Right hindlimb (tissue), 1 donor: ENCODE results near the gene STXBP6.
A peak's percentile ranks its signal among the peaks of the same experiment; 100 is the strongest.

Experiments
- DNase-seq: peaks from one replicate; pipeline ENCODE4 v3.0.0-alpha.2; 2018

Gene STXBP6

GRCh38 chr14:25050269-25051150, 563 bp upstream of the STXBP6 start:
- peak; percentile 32 for DNase-seq

GRCh38 chr14:25049093-25049567, 817 bp downstream of the STXBP6 start:
- DNase-seq = no peak

GRCh38 chr14:25048170-25049016, 1.6 kb downstream of the STXBP6 start:
- peak; percentile 45 for DNase-seq

GRCh38 chr14:25046301-25046943, 3.5 kb downstream of the STXBP6 start:
- no peak for DNase-seq

GRCh38 chr14:25044106-25044698, 5.7 kb downstream of the STXBP6 start:
- DNase-seq = no peak

GRCh38 chr14:25042362-25043299, 7.3 kb downstream of the STXBP6 start:
- DNase-seq = peak; percentile 33

- no peak for DNase-seq
Observed at GRCh38 chr14:25041898-25042297, 8.0 kb downstream of the STXBP6 start.

- no peak for DNase-seq
Observed at GRCh38 chr14:25041484-25041883, 8.5 kb downstream of the STXBP6 start.

GRCh38 chr14:25039933-25040332, 10.0 kb downstream of the STXBP6 start:
- DNase-seq = no peak

- no peak for DNase-seq
Observed at GRCh38 chr14:25038044-25038668, 11.8 kb downstream of the STXBP6 start.

- DNase-seq = no peak
Observed at GRCh38 chr14:25037032-25037431, 12.9 kb downstream of the STXBP6 start.

- no peak for DNase-seq
Observed at GRCh38 chr14:25034803-25035681, 14.9 kb downstream of the STXBP6 start.

GRCh38 chr14:25033358-25033757, 16.6 kb downstream of the STXBP6 start:
- no peak for DNase-seq

- DNase-seq = no peak
Observed at GRCh38 chr14:25032092-25032784, 17.7 kb downstream of the STXBP6 start.

GRCh38 chr14:25026476-25027137, 23.3 kb downstream of the STXBP6 start:
- no peak for DNase-seq

GRCh38 chr14:25019892-25020291, 30.1 kb downstream of the STXBP6 start:
- DNase-seq = no peak

- DNase-seq = no peak
Observed at GRCh38 chr14:25017562-25017961, 32.4 kb downstream of the STXBP6 start.

GRCh38 chr14:25015761-25016160, 34.2 kb downstream of the STXBP6 start:
- DNase-seq = no peak

GRCh38 chr14:25014440-25014839, 35.5 kb downstream of the STXBP6 start:
- DNase-seq = no peak
